Measurements from ENCODE around the gene NLRC5. TPM values are rescaled to one million over a fixed set of nuclear protein-coding genes. Genes with fewer than 3 reads are reported as not detected.
A peak's percentile ranks its signal among the peaks of the same experiment; 100 is the strongest.

The NLRC5 gene
- total RNA-seq, 1 donor from 2014 or later, result 6.6 TPM

DNA sequence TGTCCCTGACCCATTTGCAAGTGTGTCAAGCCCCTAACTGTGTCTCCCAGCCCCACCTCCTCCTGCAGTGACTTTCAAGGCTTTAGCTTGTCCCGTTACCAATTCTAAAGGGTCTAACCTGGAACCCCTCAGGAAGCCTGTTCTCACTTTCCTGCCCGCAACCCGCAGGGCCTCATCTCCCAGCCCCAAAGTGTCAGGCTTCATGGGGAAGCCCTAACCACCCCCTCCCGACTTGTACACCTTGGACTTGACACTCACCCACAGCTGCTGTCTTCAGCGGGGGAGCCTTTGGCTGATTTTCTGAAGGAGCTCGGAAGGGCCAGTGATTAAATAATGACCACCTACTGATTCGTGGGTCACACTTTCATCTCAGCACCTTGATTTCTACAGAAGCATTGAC, 33.1 kb downstream of the NLRC5 start:
- DNase-seq (ENCODE audit: low read depth), result no peak

DNA sequence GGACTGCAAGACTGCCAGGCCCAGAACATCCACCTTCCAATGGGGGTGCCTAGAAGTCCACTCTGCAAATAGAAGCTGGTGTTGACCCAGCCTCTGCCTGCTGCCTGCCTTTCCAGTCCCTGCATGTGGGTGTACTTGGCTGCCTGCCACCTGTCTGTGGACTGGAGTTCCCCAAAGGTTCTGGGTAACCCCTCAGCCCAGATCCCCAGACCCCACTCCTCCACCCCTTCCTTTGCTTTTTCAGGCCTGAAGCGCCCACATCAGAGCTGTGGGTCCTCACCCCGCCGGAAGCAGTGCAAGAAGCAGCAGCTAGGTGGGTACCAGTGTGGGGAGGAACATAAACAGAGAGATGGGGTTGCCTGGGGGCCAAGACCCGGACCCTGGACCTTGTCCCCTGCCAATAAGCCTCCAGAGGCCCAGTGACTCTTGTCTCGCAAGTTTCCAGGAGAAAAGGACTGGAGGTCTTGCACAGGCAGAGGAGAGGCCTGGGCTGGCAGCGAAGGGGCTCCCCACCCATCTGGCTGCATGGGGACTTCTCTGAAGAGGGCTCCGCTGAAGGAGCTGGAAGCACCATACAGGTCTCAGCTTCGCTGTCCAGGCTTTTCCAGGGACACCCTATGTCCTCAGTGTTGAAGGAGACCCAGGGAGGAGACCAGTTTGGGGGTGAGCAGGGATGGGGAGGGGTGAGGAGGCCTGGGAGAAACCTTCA, 34.3 kb downstream of the NLRC5 start:
- no peak for DNase-seq (ENCODE audit: low read depth)

GRCh38 chr16:57024894-57025680, 35.7 kb downstream of the NLRC5 start:
- no peak for DNase-seq (ENCODE audit: low read depth)

DNA sequence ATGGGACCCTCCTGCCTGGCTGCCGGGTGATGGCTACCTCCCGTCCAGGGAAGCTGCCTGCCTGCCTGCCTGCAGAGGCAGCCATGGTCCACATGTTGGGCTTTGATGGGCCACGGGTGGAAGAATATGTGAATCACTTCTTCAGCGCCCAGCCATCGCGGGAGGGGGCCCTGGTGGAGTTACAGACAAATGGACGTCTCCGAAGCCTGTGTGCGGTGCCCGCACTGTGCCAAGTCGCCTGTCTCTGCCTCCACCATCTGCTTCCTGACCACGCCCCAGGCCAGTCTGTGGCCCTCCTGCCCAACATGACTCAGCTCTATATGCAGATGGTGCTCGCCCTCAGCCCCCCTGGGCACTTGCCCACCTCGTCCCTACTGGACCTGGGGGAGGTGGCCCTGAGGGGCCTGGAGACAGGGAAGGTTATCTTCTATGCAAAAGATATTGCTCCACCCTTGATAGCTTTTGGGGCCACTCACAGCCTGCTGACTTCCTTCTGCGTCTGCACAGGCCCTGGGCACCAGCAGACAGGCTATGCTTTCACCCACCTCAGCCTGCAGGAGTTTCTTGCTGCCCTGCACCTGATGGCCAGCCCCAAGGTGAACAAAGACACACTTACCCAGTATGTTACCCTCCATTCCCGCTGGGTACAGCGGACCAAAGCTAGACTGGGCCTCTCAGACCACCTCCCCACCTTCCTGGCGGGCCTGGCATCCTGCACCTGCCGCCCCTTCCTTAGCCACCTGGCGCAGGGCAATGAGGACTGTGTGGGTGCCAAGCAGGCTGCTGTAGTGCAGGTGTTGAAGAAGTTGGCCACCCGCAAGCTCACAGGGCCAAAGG, 36.8 kb downstream of the NLRC5 start:
- DNase-seq (ENCODE audit: low read depth), result no peak

- DNase-seq (ENCODE audit: low read depth), result no peak
Observed at GRCh38 chr16:57026778-57027062, 37.4 kb downstream of the NLRC5 start.

DNA sequence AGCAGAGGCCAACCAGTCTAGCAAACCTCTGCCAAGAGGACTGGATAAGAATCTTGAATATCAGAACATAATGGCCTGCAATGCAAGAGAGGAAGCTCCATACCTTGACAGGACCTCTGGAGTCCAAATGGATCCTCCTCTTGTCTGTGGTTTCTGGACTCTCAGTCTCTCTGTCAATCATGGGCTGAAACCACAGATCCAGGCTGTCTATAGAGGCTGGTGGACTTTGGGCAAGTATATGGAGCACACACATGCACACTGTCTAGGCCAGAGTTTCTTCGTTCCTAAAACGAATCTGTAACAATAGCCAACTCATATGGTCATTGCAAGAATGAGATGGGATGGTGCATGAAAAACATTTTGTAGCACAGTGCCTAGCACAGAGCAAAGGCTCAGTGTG, 37.7 kb downstream of the NLRC5 start:
- DNase-seq (ENCODE audit: low read depth), result no peak

DNA sequence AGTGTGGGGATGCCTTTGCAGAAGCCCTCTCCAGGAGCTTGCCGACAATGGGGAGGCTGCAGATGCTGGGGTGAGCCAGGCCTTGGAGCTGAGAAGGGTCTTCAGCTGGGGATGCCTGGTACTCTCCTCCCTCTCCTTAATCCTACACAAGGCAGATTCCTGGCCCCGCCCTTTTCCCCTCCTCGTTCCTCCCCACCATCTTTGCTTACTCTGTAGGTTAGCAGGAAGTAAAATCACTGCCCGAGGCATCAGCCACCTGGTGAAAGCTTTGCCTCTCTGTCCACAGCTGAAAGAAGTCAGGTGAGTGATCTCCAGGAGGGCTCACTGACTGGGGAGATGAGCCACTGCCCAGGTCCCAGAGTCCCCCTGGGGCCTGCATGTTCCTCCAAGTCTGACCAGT, 38.7 kb downstream of the NLRC5 start:
- no peak for DNase-seq (ENCODE audit: low read depth)

DNA sequence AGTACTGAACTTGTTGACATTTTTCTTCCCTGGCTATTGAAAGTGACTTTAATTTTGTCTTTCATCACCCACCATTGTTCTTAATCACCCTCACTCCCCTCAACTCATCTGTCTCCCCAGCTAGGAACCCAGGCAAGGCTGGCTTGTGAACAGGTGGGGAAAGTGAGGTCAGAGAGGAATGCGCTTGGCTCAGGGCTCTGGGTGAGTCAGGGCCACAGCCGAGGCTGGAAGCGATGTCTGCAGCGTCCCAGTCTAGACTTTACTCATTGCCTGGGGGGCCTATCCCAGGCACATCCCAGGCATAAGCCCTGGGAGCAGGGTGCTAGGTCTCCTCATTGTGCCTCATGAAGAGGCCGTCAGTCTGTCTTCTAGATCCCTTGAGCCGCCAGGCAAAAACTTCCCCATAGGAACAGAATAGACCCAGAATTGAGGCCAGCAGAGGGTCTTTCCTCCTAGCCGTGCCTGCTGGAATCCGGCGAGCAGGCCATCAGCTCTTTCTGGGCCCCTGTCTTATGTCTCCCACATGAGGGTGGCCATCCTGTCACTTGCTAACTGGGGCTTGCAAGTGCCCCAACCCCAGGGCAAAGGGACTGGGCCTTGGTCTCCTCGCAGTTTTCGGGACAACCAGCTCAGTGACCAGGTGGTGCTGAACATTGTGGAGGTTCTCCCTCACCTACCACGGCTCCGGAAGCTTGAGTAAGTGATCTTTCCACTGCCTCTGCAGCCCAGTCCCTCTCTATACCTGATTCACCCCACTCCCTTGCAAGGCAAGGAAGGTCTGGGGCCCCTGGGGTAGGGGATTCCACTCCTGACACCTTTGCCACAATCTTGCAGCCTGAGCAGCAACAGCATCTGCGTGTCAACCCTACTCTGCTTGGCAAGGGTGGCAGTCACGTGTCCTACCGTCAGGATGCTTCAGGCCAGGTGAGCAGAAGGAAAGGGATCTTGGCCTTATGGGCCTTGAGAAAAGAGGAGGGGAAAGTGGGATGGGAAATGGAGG, 40.1 kb downstream of the NLRC5 start:
- peak; percentile 51 for DNase-seq (ENCODE audit: low read depth)

DNA sequence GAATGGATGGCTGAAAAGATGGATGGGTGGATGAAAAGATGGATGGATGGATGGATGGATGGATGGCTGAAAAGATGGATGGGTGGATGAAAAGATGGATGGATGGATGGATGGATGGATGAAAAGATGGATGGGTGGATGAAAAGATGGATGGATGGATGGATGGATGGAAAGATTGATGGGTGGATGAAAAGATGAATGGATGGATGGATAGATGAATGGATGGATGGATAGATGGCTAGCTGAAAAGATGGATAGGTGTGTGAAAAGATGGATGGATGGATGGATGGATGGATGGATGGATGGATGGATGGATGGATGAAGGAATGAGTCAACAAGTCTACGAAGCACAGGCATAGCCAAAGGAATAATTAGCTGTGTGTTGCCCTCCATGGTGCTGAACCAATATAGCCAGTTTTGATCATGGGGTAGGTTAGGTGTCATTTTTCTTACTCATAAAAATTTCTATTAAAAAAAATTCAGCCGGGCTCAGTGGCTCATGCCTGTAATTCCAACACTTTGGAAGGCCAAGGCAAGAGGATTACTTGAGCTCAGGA, 41.1 kb downstream of the NLRC5 start:
- DNase-seq (ENCODE audit: low read depth), result no peak

- DNase-seq (ENCODE audit: low read depth), result no peak
Observed at GRCh38 chr16:57031156-57031555, 41.8 kb downstream of the NLRC5 start.

DNA sequence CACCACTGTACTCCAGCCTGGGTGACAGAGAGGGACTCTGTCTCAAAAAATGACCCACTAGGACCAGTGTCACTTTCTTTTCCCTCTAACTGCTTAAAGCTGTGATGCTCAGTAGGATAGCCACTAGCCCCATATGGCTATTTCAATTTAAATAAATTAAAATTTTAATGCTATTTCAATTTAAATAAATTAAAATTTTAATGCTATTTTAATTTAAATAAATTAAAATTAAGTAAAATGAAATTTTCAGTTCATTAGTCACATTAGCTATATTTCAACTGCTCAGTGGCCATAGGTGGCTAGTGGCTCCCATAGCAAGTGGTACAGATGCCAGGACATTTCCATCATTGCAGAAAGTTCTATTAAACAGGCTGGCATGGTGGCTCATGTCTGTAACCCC, 43.0 kb downstream of the NLRC5 start:
- no peak for DNase-seq (ENCODE audit: low read depth)

- no peak for DNase-seq (ENCODE audit: low read depth)
Observed at GRCh38 chr16:57032931-57033330, 43.6 kb downstream of the NLRC5 start.

- DNase-seq (ENCODE audit: low read depth), result no peak
Observed at GRCh38 chr16:57036315-57036714, 47.0 kb downstream of the NLRC5 start.

- no peak for DNase-seq (ENCODE audit: low read depth)
Observed at GRCh38 chr16:57036945-57037344, 47.6 kb downstream of the NLRC5 start.

DNA sequence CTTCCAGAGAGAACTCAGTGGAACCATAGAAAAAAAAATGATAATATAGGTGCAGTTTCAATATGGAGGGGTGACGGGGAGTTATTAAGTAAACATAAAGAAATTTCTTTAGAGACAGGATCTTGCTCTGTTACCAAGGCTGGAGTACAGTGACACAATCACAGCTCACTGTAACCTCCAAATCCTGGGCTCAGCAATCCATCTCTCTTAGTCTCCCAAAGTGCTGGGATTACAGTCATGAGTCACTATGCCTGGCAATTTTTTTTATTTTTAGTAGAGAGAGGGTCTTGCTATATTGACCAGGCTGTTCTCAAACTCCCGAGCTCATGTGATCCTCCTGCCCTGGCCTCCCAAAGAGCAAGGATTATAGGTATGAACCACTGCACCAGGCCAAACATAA, 48.8 kb downstream of the NLRC5 start:
- DNase-seq (ENCODE audit: low read depth), result no peak

DNA sequence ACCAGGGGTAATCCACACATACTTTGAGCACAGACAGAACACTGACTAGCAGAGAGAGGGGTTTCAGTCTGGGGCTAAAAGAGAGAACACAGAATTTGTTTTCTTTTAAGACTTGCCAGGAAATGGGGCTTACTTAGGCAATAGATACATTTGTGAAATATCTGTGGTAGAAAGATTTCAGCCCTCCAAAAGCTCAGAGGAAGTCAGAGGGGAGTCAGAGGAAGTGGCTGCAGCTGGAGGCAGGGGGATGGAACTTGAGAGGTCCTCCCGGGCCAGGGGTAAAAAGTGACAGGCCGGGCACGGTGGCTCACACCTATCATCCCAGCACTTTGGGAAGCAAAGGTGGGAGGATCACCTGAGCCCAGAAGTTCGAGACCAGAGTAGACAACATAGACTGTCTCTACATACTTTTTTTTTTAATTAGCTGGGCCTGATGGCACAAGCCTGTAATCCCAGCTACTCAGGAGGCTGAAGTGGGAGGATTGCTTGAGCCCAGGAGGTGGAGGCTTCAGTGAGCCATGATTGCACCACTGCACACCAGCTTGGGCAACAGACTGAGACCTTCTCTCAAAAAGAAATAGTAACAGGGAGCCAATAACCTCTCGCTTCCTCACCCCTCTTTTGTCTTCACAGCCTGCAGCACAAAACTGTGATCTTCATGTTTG, 49.9 kb downstream of the NLRC5 start:
- DNase-seq (ENCODE audit: low read depth), result peak; percentile 54

- DNase-seq (ENCODE audit: low read depth), result peak; percentile 36
Observed at GRCh38 chr16:57041182-57042156, 52.1 kb downstream of the NLRC5 start.

- DNase-seq (ENCODE audit: low read depth), result peak; percentile 85
Observed at GRCh38 chr16:57042157-57043111, 53.1 kb downstream of the NLRC5 start.
